Naive B cell (primary cell): ENCODE data around the gene SCN1B. TPM values are rescaled to one million over a fixed set of nuclear protein-coding genes. Genes with fewer than 3 reads are reported as not detected.

Experiments used
- ATAC-seq, 2 donors: fragments of 150-1000 bp; cut with Tn5 transposase; 2 replicates each; pipeline ENCODE4 v1.10.0; 2021; ENCODE audit warnings: low read depth in 2 of 2, mild to moderate bottlenecking in 2 of 2, moderate library complexity in 2 of 2
- DNase-seq: peaks from one replicate; pipeline ENCODE4 v3.0.0; 2022
- H3K27ac Mint-ChIP-seq, 6 donors: one replicate each; pipeline ENCODE4 v1.8.0; 2020 to 2022; ENCODE audit warnings: mild to moderate bottlenecking in 6 of 6, mixed read lengths in 6 of 6, moderate library complexity in 5 of 6, inconsistent platforms in 2 of 6
- H3K27me3 Mint-ChIP-seq, 3 donors: one replicate each; pipeline ENCODE4 v1.8.0; 2021 to 2022; ENCODE audit warnings: mixed read lengths in 3 of 3, mild to moderate bottlenecking in 1 of 3
- H3K36me3 Mint-ChIP-seq, 2 donors: one replicate each; pipeline ENCODE4 v1.8.0; 2020 to 2022; ENCODE audit warnings: mixed read lengths in 2 of 2, inconsistent platforms in 1 of 2, mild to moderate bottlenecking in 1 of 2
- H3K4me1 Mint-ChIP-seq, 3 donors: one replicate each; pipeline ENCODE4 v1.8.0; 2020 to 2022; ENCODE audit warnings: mixed read lengths in 3 of 3, inconsistent platforms in 1 of 3, mild to moderate bottlenecking in 1 of 3, moderate library complexity in 1 of 3
- H3K4me3 Mint-ChIP-seq, 8 donors: one replicate each; pipeline ENCODE4 v1.8.0; 2020 to 2022; ENCODE audit warnings: mild to moderate bottlenecking in 8 of 8, mixed read lengths in 8 of 8, moderate library complexity in 8 of 8, inconsistent platforms in 2 of 8
- H3K9me3 Mint-ChIP-seq, 7 donors: one replicate each; pipeline ENCODE4 v1.8.0; 2020 to 2022; ENCODE audit warnings: mixed read lengths in 7 of 7, mild to moderate bottlenecking in 5 of 7, inconsistent platforms in 2 of 7, moderate library complexity in 1 of 7
- polyA plus RNA-seq, 6 donors: library from polyadenylated mRNA; unstranded; fragments of 300-500 nt; fragmentation: Illumina TruSeq; gene quantifications; one replicate each; pipeline ENCODE4 v1.2.3, GENCODE V29; 2021; ENCODE audit warnings: low read depth in 6 of 6

Gene SCN1B
- polyA plus RNA-seq, 6 donors from 2014 or later: 0.06 to 0.36 (median 0.28) TPM; not detected in 2

DNA sequence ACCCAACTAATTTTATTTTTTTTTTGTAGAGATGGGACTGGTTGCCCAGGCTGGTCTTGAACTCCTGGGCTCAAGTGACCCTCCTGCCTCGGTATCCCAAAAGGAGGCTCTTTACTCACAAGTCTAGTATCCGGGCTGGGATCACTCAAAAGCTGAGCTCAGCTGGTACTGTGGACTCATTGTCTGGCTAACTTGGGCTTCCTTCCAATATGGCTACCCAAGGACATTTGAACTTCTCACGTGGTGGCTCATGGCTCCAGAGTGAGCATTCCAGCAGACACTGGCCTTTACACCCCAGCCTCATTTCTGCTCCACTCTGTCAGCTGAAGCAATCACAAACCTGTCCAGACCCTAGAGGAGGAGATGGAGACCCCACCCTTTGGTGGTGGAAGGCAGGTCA is 40.2 kb downstream of the SCN1B start:
- DNase-seq (no peak), ATAC-seq (no peak)
- H3K27ac Mint-ChIP-seq: no peak overlapping the region
- H3K4me3 Mint-ChIP-seq: no peak overlapping the region
- no peaks in the 10 kb centered on the region for H3K27me3 Mint-ChIP-seq
- no peaks in the 10 kb centered on the region for H3K36me3 Mint-ChIP-seq
- peaks cover 23 to 47% (median 25%) of the 10 kb centered on the region in 3 donors for H3K4me1 Mint-ChIP-seq
- H3K9me3 Mint-ChIP-seq: peaks cover 0 to 7% (median 2%) of the 10 kb centered on the region in 7 donors

DNA sequence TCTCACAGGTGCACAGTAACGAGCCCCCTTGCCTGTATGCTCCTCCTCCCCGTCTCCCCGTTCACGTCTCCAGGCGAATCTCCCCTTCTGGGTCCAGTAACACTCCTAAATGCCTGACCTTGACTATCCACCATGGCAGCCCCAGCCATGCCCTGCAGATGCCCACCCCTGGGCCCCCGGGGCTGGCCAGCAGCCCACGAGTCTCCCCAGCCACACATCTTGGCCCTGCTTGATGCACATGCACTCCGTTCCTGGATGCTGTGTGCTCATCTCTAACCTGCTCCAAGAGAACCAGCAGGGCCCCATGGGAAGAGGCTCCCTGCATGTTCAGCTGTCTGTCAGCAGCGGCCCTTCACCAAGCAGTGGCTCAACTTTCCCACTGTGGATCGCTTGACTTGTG is 43.2 kb downstream of the SCN1B start:
- no peak for DNase-seq
- peak overlapping the region in 2 of 6 donors; percentile 9 to 69 for H3K27ac Mint-ChIP-seq

DNA sequence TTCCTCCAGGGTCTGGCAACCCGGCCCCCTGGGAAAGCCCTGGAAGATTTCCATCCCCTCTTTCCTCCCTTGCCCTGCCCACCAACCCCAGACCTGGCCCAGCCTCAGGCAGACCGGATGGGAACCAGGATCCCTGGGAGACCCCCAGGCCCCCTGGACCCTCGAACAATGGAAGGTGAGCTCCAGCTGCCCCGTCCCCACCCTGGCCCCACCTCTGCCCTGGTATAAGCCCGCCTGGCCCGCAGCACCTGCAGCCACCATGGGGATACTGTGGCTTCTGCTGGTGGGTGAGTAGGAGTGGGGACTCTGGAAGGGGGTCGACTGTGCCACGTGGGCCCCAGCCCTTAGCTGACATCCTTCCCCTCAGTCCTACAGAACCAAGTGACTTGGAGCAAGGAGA is 43.7 kb downstream of the SCN1B start:
- peaks cover 41 to 47% (median 43%) of the 10 kb centered on the region in 3 donors for H3K4me1 Mint-ChIP-seq
- DNase-seq (no peak), ATAC-seq (no peak)
- peaks cover 0 to 5% (median 3%) of the 10 kb centered on the region in 3 donors for H3K27me3 Mint-ChIP-seq
- peaks cover 0 to under 1% of the 10 kb centered on the region in 2 donors for H3K36me3 Mint-ChIP-seq
- peaks cover 0 to 7% (median 0%) of the 10 kb centered on the region in 7 donors for H3K9me3 Mint-ChIP-seq
- peak overlapping the region in 1 of 6 donors; percentile 78 for H3K27ac Mint-ChIP-seq
- H3K4me3 Mint-ChIP-seq: peak overlapping the region in 1 of 8 donors; percentile 9

More for the DNA sequence above, 43.2 kb downstream of the SCN1B start:
- peaks cover 0 to 5% (median 3%) of the 10 kb centered on the region in 3 donors for H3K27me3 Mint-ChIP-seq
- H3K4me1 Mint-ChIP-seq: peaks cover 38 to 46% (median 42%) of the 10 kb centered on the region in 3 donors
- no peaks in the 10 kb centered on the region for H3K36me3 Mint-ChIP-seq
- no peak for ATAC-seq
- H3K4me3 Mint-ChIP-seq: peak overlapping the region in 1 of 8 donors; percentile 9
- peaks cover 0 to 7% (median 0%) of the 10 kb centered on the region in 7 donors for H3K9me3 Mint-ChIP-seq

DNA sequence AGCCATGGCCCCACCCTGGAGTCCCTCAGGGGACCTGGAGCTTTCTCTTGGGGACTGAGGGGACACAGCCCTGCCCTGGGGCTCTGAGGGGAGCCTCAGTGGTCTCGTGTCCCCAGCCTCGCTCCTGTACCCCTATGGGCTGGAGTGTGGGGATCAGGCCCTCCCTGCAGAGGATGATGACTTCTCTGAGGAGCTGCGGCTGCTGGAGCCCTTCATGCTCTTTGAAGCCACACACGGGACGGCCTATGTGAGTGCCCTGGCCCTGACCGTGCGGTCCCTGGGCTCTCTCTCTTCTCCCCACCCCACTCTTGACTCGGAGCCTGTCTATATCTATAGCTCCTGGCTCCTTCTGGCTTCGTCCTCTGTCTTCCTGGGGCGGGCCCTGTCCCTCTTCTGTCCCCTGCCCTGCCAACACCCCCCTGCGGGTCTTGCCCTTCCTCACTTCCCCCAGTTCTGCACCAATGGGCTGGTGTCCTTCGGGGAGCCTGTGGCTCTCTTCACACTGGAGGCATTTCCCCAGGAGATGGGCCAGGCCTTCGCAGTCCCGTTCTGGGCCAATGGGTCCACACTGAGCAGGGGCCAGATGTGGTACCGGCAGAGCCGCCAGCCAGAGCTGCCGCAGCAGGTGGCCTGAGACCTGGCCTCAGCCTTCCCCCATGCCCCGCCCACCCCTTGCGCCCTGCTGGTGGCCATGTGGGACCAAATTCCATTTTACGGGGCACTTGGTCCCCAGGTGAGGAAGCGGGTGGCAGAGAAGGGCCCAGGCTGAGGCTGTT is 44.3 kb downstream of the SCN1B start:
- DNase-seq (no peak), ATAC-seq (peak; percentile 32 to 70)
- Mint-ChIP-seq H3K4me1 (peaks cover 42 to 46% (median 44%) of the 10 kb centered on the region in 3 donors), H3K27me3 (peaks cover 0 to 10% (median 3%) of the 10 kb centered on the region in 3 donors), H3K4me3 (peak overlapping the region in 5 of 8 donors; percentile 2 to 66 (median 29)), H3K9me3 (peaks cover 0 to 7% (median 0%) of the 10 kb centered on the region in 7 donors), H3K36me3 (peaks cover 0 to 5% of the 10 kb centered on the region in 2 donors), H3K27ac (peak overlapping the region in 2 of 6 donors; percentile 66 to 71)

DNA sequence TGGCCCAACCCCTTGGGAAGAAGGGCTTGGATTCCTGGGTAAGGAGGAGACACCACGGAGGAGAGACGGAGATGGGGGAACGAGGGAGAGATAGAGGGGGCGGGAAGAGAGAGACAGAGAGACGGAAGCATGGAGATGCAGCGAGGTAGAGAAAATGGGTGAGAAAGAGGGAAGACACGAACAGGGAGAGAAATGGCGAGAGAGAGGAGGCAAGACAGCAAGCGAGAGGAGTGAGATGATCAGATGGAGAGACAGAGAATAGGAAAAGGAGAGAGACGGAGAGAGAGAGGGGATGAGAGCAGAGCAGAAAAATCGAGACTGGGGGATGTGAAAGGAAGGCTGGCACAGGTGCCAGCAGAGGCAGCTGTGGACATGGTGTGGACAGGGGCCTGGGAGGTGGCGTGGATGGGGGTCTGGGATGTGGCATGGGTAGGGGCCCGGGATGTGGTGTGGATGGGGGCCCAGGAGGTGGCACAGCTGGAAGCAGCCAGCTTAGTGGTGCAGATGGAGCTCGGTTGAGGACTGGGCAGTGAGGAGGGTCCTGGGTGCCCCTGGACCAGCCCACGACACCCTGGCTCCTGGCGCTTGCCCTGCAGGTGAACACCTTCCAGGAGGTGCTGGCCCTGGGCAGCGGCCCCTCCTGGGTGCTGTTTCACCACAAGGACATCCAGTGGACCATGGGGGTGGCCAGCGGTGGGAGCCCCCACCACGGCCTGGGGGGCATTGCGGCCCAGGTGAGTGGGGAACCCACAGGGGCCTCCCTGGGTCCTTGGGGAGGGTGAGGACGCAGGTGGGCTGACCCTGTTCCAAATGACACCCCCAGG is 45.1 kb downstream of the SCN1B start:
- peaks cover 0 to 10% (median 3%) of the 10 kb centered on the region in 3 donors for H3K27me3 Mint-ChIP-seq

DNA sequence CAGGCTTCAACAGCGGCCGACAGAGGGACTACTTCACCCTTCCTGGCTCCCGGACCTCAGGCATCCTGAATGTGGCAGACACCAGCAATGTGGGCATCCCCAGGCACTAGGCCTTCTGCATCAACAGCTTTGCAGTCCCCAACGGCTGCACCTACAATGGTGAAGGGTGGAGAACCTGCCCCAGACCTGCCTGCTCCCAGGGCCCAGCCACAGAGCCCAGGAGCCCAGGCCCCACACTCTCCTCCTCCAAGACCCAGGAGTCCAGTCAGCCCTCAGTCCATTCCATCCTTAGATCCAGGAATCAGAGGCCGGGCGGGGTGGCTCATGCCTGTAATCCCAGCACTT is 45.7 kb downstream of the SCN1B start:
- Mint-ChIP-seq H3K36me3 (peaks cover 0 to 5% of the 10 kb centered on the region in 2 donors), H3K9me3 (no peaks in the 10 kb centered on the region), H3K4me1 (peaks cover 42 to 46% (median 43%) of the 10 kb centered on the region in 3 donors), H3K27me3 (peaks cover 0 to 10% (median 3%) of the 10 kb centered on the region in 3 donors), H3K4me3 (no peak overlapping the region), H3K27ac (peak overlapping the region in 1 of 6 donors; percentile 63)
- ATAC-seq: no peak
- DNase-seq: no peak

More for the DNA sequence above, 45.1 kb downstream of the SCN1B start:
- peak overlapping the region in 5 of 8 donors; percentile 2 to 54 (median 26) for H3K4me3 Mint-ChIP-seq
- no peak for ATAC-seq
- H3K9me3 Mint-ChIP-seq: peaks cover 0 to 3% (median 0%) of the 10 kb centered on the region in 7 donors
- H3K4me1 Mint-ChIP-seq: peaks cover 41 to 46% (median 42%) of the 10 kb centered on the region in 3 donors
- H3K27ac Mint-ChIP-seq: peak overlapping the region in 3 of 6 donors; percentile 55 to 76 (median 71)
- H3K36me3 Mint-ChIP-seq: peaks cover 0 to 5% of the 10 kb centered on the region in 2 donors
- DNase-seq: no peak

DNA sequence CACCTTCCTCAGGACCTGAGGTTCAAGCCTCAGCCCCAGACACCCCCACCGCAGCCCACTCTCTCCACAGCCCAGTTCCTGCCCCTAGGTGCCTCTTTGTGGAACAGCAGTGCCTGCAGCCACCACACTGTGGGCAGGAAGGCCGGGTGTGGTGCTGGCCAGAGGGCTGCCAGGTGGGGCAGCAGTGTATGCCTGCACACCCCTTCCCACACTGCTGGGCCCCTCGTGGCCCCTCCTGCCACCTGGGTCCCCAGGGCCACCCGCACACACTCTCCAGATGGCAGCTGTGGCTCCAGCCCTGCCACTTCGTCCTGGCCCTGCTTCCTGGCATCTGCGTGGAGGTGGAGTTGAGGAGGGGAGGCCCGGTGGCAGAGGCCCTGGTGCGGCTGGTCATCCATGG is 46.4 kb downstream of the SCN1B start:
- Mint-ChIP-seq H3K27ac (peak overlapping the region in 1 of 6 donors; percentile 41), H3K4me1 (peaks cover 45 to 49% (median 46%) of the 10 kb centered on the region in 3 donors), H3K9me3 (no peaks in the 10 kb centered on the region), H3K27me3 (peaks cover 0 to 10% (median 3%) of the 10 kb centered on the region in 3 donors), H3K4me3 (peak overlapping the region in 2 of 8 donors; percentile 15 to 57), H3K36me3 (peaks cover 0 to 5% of the 10 kb centered on the region in 2 donors)
- peak in 1 of 2 donors; percentile 20 for ATAC-seq
- DNase-seq: no peak

DNA sequence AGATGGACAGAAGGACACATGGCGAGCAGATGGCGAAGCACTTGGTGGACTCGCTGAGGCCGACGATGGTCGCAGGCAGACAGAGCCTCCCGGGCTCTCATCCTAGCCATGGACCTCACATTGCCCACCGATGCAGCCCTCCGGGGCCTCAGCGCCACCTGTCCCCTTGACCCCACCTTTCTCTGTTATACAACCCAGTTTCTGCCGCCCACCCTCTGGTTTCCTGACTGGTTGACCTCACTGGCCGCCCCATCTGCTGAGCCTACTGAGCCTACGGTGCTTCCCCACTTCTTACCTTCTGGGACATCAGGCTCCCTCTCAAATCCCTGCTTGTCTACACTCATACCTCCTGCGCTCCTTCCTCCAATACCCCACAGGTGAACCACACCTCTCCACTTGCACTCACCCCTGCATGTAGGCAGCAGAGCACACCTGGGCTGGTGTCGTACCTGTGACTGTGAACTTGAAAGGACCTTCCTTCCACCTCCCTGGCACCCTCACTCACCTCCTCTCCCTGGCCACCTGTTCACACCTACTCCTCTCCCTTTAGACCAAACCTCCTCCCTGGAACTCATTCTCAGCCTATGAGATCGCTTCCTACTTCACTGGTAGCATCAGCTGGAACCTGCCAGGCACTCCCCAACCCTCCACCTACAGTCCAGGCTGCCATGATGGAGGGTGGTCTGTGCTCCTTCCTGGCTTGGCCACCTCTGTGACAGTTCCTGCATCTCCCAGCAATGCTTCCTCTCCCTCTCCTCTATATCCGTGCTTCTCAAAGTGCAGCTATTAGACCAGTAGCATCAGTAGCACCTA is 47.3 kb downstream of the SCN1B start:
- peaks cover 0 to 5% of the 10 kb centered on the region in 2 donors for H3K36me3 Mint-ChIP-seq
- no peak for DNase-seq
- no peak for ATAC-seq
- peaks cover 48 to 57% (median 49%) of the 10 kb centered on the region in 3 donors for H3K4me1 Mint-ChIP-seq
- peak overlapping the region in 1 of 8 donors; percentile 0 for H3K4me3 Mint-ChIP-seq
- peaks cover 0 to 10% (median 3%) of the 10 kb centered on the region in 3 donors for H3K27me3 Mint-ChIP-seq
- peak overlapping the region; percentile 41 to 93 (median 72) for H3K27ac Mint-ChIP-seq
- H3K9me3 Mint-ChIP-seq: no peaks in the 10 kb centered on the region

DNA sequence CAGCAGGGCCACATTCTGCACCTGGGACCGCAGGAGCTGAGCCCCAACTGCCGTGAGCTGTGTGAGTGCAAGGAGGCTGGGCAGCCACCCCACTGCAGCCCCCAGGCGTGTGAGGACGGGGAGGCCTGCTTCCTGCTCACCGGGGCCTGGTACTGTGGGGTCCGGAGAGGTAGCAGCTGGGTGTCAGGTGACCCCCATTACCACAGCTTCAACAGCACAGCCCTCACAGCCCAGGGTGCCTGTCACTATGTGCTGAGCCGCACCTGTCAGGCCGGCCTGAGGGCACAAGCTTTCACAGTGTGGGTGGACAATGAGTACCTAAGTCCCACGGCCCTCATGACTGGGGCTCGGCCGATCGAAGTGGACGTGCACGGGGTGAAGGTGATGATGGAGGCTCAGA is 49.6 kb downstream of the SCN1B start:
- no peak overlapping the region for H3K4me3 Mint-ChIP-seq
- ATAC-seq (no peak), DNase-seq (no peak)
- H3K4me1 Mint-ChIP-seq: peaks cover 61 to 74% (median 64%) of the 10 kb centered on the region in 3 donors
- peaks cover 0 to 5% of the 10 kb centered on the region in 2 donors for H3K36me3 Mint-ChIP-seq
- no peak overlapping the region for H3K27ac Mint-ChIP-seq
- H3K27me3 Mint-ChIP-seq: peaks cover 0 to 10% (median 3%) of the 10 kb centered on the region in 3 donors
- no peaks in the 10 kb centered on the region for H3K9me3 Mint-ChIP-seq

DNA sequence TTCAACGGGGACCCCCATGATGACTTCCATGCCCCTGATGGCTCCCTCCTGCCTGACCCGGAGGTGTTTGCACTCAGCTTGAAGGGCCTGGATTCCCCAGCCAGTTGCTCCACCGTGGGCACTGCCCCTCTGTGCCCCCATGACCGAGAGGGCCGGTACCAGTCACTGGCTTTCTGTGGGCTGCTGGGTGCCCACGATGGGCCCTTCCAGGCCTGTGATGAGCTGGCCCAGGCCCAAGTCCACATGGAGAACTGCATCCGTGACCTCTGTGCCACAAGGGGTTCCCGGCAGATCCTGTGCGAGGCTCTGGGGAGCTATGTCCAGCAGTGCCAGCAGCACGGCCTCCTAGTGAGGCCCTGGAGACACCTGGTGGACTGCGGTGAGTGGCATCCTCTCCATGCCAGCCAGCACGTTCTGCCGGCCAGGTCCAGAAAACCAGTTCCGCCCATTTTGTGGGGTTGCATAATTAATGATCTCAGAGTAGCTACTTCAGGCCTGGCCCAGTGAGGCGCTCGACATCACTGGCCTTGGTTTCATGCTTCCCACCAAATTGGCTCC is 50.4 kb downstream of the SCN1B start:
- no peak overlapping the region for H3K27ac Mint-ChIP-seq
- no peak for ATAC-seq
- H3K4me1 Mint-ChIP-seq: peaks cover 60 to 76% (median 63%) of the 10 kb centered on the region in 3 donors
- H3K9me3 Mint-ChIP-seq: no peaks in the 10 kb centered on the region
- peaks cover 0 to 5% of the 10 kb centered on the region in 2 donors for H3K36me3 Mint-ChIP-seq
- no peak overlapping the region for H3K4me3 Mint-ChIP-seq
- H3K27me3 Mint-ChIP-seq: peaks cover 0 to 10% (median 3%) of the 10 kb centered on the region in 3 donors
- DNase-seq: no peak

DNA sequence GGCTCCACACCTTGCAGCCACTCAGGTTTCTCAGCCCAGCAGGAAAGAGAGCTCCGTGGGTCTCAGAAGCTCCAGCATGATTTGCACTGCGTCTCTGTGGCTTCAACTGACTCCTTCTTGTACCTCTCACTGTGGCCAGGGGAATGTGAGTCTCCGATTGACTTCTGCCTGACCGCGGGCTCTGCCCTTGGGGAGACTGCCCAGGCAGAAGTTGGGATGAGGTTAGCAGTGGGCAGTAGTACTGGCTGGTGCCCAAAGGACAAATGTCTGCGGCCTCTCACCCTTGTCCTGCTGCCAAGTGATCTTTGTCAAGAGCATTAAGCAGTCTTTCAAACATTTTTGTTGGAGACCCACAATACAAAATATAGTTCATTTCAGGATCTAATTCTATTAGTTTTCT is 50.9 kb downstream of the SCN1B start:
- H3K9me3 Mint-ChIP-seq: no peaks in the 10 kb centered on the region
- DNase-seq (no peak), ATAC-seq (no peak)
- peak overlapping the region in 1 of 6 donors; percentile 82 for H3K27ac Mint-ChIP-seq
- peaks cover 0 to 5% of the 10 kb centered on the region in 2 donors for H3K36me3 Mint-ChIP-seq
- H3K4me1 Mint-ChIP-seq: peaks cover 65 to 81% (median 68%) of the 10 kb centered on the region in 3 donors
- H3K27me3 Mint-ChIP-seq: peaks cover 0 to 10% (median 3%) of the 10 kb centered on the region in 3 donors
- H3K4me3 Mint-ChIP-seq: no peak overlapping the region
